HL-60 (cell line): ENCODE results near the gene KCNMA1.

ENCODE experiments used
- DNase-seq, 2 experiments: peaks; one replicate each; pipeline ENCODE4 v3.0.0-alpha.2; 2010 to 2020; ENCODE audit warnings: low read depth in 1 of 2, low spot score in 1 of 2
- H3K27ac ChIP-seq: fragments of 250-450 bp; sonication (Bioruptor Pico); replicated peaks from 2 replicates; pipeline ENCODE4 v1.5.1; 2020; ENCODE audit warnings: mild to moderate bottlenecking, moderate library complexity
- H3K27me3 ChIP-seq: fragments of 250-450 bp; sonication (Bioruptor Pico); 2 replicates; pipeline ENCODE4 v1.5.1; 2021; ENCODE audit warnings: mild to moderate bottlenecking, moderate library complexity; ENCODE audit not compliant: insufficient read depth, poor library complexity, severe bottlenecking
- H3K4me3 ChIP-seq: replicated peaks from 2 replicates; pipeline ENCODE4 v1.5.1; 2011; ENCODE audit warnings: mild to moderate bottlenecking, control low read depth, low read length; ENCODE audit not compliant: insufficient read depth
- GABPA ChIP-seq: IDR thresholded peaks from 2 replicates; pipeline ENCODE4 v1.6.1; 2012; ENCODE audit warnings: low read depth
- POLR2AphosphoS5 ChIP-seq: IDR thresholded peaks from 2 replicates; pipeline ENCODE4 v1.6.1; 2012; ENCODE audit warnings: low read depth
- SPI1 ChIP-seq: IDR thresholded peaks from 2 replicates; pipeline ENCODE4 v1.6.1; 2012; ENCODE audit warnings: low read depth, mild to moderate bottlenecking, borderline replicate concordance
- TF ChIP-seq, protein P1 (sequence below): IDR thresholded peaks from 2 replicates; pipeline ENCODE4 v1.6.1; 2012; ENCODE audit warnings: low read depth; ENCODE audit not compliant: insufficient replicate concordance
- TF ChIP-seq, protein P2 (sequence below): IDR thresholded peaks from one replicate; pipeline ENCODE4 v1.5.1; 2011; ENCODE audit warnings: low read length, control low read depth, inconsistent platforms; ENCODE audit not compliant: insufficient read depth

Gene KCNMA1

DNA sequence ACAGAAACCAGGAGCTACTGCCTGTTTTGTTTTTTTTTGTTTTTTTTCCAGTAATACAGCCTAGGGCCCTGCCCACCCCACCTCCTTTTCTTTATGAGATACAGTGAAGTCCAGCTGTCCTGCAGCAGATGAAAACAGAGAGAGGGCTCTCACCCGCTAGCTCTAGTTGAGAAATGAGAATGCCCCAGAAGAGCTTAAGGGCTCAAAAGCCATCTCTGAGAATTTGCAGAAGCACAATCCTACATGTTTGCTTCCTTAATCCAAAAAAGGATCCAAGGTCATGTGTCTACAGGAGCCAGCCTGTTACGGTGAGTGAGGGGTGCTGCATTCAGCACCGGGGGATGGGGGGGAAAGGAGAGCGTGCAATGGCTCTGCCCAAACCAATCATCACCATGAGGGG, 122.7 kb downstream of the KCNMA1 start:
- TF ChIP-seq GABPA: no peak
- TF ChIP-seq, protein P1, sequence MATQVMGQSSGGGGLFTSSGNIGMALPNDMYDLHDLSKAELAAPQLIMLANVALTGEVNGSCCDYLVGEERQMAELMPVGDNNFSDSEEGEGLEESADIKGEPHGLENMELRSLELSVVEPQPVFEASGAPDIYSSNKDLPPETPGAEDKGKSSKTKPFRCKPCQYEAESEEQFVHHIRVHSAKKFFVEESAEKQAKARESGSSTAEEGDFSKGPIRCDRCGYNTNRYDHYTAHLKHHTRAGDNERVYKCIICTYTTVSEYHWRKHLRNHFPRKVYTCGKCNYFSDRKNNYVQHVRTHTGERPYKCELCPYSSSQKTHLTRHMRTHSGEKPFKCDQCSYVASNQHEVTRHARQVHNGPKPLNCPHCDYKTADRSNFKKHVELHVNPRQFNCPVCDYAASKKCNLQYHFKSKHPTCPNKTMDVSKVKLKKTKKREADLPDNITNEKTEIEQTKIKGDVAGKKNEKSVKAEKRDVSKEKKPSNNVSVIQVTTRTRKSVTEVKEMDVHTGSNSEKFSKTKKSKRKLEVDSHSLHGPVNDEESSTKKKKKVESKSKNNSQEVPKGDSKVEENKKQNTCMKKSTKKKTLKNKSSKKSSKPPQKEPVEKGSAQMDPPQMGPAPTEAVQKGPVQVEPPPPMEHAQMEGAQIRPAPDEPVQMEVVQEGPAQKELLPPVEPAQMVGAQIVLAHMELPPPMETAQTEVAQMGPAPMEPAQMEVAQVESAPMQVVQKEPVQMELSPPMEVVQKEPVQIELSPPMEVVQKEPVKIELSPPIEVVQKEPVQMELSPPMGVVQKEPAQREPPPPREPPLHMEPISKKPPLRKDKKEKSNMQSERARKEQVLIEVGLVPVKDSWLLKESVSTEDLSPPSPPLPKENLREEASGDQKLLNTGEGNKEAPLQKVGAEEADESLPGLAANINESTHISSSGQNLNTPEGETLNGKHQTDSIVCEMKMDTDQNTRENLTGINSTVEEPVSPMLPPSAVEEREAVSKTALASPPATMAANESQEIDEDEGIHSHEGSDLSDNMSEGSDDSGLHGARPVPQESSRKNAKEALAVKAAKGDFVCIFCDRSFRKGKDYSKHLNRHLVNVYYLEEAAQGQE: no peak
- TF ChIP-seq, protein P2, sequence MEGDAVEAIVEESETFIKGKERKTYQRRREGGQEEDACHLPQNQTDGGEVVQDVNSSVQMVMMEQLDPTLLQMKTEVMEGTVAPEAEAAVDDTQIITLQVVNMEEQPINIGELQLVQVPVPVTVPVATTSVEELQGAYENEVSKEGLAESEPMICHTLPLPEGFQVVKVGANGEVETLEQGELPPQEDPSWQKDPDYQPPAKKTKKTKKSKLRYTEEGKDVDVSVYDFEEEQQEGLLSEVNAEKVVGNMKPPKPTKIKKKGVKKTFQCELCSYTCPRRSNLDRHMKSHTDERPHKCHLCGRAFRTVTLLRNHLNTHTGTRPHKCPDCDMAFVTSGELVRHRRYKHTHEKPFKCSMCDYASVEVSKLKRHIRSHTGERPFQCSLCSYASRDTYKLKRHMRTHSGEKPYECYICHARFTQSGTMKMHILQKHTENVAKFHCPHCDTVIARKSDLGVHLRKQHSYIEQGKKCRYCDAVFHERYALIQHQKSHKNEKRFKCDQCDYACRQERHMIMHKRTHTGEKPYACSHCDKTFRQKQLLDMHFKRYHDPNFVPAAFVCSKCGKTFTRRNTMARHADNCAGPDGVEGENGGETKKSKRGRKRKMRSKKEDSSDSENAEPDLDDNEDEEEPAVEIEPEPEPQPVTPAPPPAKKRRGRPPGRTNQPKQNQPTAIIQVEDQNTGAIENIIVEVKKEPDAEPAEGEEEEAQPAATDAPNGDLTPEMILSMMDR: no peak
- no peak for TF ChIP-seq POLR2AphosphoS5
- TF ChIP-seq SPI1: no peak
- H3K27ac ChIP-seq: no peak overlapping the region

DNA sequence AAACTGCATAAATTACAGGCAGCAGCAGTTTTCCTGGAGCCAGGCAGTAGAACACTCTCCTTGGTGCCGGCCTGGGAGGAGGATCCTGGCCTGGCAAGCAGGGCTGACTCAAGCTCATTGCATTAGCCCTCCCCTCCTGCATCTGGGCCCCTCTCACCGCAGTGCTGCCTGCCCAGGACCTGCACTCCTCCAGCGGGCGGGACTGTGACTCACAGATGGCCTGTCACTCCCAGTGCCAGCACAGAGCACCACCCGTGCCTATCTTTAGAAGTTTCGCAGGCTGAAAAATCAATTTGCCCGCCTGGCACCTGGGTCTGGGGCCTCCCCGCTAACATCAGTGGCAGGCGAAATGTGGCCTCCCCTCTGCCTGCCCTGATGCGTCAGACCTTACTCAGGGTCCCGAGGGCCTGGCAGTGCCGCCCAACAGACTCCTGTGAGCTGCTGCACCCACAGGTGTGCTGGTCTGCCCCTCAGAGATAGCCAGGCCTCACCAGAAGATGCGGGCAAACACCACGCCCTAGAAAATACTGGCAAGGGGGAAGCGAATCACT, 123.8 kb downstream of the KCNMA1 start:
- TF ChIP-seq POLR2AphosphoS5: no peak
- TF ChIP-seq, protein P1: no peak
- Histone ChIP-seq H3K27me3 (no peaks in the 10 kb centered on the region), H3K4me3 (no peak overlapping the region), H3K27ac (no peak overlapping the region)
- DNase-seq: no peak

More for the DNA sequence above, 122.7 kb downstream of the KCNMA1 start:
- no peaks in the 10 kb centered on the region for H3K27me3 ChIP-seq
- no peak overlapping the region for H3K4me3 ChIP-seq
- DNase-seq: no peak

DNA sequence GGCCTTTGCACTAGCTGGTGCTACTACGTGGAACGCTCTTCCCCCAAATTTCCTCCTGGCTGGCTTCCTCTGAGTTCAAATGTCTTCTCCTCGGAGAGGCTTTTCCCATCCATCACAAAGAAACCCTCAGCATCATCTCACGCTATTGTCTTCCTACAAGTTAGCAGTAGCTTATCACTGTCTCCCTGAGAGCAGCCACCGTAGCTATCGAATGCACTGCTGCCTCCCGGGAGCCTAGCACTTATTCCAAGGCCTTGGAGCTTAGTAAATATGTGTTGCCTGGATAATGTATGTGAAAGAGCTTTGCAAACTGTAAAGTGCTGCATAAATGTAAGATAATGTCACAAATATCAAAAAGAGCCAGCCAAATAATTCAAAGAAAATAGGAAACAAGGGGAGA, 124.4 kb downstream of the KCNMA1 start:
- no peak for TF ChIP-seq GABPA
- TF ChIP-seq SPI1: no peak
- TF ChIP-seq POLR2AphosphoS5: no peak
- TF ChIP-seq, protein P2: no peak
- TF ChIP-seq, protein P1: no peak
- no peak overlapping the region for H3K4me3 ChIP-seq
- no peak overlapping the region for H3K27ac ChIP-seq
- no peak for DNase-seq
- H3K27me3 ChIP-seq: no peaks in the 10 kb centered on the region

DNA sequence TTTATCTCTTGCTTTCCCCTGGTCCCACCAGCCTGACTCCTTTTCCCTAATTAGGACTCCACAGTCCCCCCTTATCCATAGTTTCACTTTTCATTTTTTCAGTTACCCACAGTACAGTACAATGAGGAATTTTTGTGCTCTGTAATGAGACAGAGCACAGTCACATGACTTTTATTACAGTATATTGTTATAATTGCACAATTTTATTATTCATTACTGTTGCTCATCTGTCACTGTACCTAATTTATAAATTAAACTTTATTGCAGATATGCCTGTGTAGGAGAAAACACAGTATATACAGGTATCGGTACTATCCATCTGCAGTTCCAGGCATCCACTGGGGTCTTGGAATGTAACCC, 125.4 kb downstream of the KCNMA1 start:
- no peak for DNase-seq
- no peak overlapping the region for H3K4me3 ChIP-seq
- H3K27ac ChIP-seq: no peak overlapping the region
- H3K27me3 ChIP-seq: no peaks in the 10 kb centered on the region
- TF ChIP-seq POLR2AphosphoS5 (no peak), SPI1 (no peak), GABPA (no peak)
- TF ChIP-seq, protein P1: no peak
- TF ChIP-seq, protein P2: no peak
